GM19035 (cell line): ENCODE results near the gene SNAP29.
"Not testable (repeated sequence)": the region's sequence is repeated elsewhere in the genome, so short reads cannot be mapped to it uniquely, and the experiment has no call there.

Experiments used
- ATAC-seq: cut with Tn5 transposase; IDR thresholded peaks from one replicate; pipeline ENCODE4 v1.9.1; 2021; ENCODE audit not compliant: unreplicated experiment

SNAP29 gene

DNA sequence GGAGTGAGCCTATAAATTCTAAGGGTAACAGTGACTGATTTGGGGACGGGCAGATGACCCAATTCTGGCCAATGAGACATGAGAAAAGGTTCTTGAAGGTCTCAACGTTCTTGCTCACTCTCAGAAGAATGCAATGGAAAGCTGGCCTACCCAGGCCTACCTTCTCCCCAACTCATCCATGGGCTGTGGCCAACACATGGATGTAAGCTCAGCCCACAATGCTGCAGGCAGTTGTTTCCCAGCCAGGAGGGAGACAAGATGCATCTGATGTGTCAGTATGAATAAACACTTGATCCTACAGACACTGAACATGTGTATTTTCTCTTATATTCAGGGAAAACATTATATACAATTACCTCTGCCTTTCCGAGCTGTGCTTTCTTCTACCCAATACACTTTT is 24.6 kb upstream of the SNAP29 start:
- ATAC-seq = no peak

DNA sequence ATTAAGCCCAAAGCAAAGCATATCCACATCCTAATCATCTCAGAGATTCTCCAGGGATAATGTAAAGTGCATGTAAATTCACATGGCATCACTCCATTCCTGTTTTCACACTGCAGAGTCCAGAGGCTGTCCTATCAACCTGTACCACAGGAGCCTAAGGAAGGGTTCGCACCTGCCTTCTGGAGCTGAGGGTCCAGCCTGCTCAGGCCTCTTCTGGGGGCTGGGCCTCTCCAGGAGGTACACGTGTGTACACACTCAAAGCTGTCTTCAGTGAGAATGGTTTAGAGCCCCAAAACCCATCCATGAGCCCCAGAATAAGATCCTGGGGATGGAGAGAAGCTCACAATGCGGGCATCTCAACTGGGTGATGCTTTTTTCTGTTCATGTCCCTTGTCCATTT is 24.1 kb upstream of the SNAP29 start:
- ATAC-seq = no peak

DNA sequence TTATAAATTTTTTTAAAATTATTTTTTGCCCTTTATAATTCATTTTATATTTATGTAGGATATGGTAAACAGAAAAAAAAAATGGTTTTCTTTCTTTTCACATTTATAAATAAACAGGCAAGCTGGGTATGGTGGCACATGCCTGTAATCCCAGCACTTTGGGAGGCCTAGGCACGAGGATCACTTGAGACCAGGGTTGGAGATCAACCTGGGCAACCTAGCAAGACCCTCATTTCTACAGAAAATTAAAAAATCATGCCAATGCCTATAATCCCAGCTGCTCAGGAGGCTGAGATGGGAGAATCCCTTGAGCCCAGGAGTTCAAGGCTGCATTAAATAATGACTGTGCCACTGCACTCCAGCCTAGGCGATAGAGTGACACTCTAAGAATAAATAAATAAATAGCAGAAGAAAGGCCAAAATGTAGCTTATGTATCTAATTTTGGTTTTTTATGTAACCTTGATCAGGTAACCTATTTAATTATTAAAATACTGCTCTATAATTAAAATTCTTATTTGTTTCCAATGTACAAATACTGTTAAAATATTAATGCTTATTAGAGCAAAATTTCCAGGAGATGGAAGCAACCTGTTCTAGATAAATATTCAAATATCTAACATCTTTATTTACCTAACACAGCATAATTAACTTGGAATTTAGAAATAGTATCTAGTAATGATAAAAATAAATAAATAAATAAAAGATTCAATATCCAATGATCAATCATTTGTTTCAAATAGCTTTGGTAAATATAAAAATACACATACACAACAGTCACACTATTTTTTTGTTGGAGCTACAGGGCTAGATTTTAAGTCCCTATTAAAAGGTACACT is 21.6 kb upstream of the SNAP29 start:
- ATAC-seq = no peak

DNA sequence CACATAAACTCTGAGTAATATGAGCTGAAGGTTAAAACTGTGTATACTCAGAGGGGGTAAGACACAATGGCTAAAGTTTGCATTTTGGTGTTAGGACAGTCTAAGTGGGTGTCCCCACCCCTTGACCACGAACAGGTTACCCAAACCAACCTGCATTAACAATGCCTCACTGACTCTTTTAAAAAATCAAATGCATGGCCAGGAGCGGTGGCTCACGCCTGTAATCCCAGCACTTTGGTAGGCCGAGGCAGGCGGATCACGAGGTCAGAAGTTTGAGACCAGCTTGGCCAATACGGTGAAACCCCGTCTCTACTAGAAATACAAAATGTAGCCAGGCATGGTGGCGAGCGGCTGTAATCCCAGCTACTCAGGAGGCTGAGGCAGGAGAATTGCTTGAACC is 19.5 kb upstream of the SNAP29 start:
- ATAC-seq = not testable (repeated sequence)

GRCh38 chr22:20839837-20840645 is 18.8 kb upstream of the SNAP29 start:
- ATAC-seq = no peak

- no peak for ATAC-seq
Observed at GRCh38 chr22:20840646-20841371, 18.0 kb upstream of the SNAP29 start.

- no peak for ATAC-seq
Observed at GRCh38 chr22:20843501-20843900, 15.3 kb upstream of the SNAP29 start.

DNA sequence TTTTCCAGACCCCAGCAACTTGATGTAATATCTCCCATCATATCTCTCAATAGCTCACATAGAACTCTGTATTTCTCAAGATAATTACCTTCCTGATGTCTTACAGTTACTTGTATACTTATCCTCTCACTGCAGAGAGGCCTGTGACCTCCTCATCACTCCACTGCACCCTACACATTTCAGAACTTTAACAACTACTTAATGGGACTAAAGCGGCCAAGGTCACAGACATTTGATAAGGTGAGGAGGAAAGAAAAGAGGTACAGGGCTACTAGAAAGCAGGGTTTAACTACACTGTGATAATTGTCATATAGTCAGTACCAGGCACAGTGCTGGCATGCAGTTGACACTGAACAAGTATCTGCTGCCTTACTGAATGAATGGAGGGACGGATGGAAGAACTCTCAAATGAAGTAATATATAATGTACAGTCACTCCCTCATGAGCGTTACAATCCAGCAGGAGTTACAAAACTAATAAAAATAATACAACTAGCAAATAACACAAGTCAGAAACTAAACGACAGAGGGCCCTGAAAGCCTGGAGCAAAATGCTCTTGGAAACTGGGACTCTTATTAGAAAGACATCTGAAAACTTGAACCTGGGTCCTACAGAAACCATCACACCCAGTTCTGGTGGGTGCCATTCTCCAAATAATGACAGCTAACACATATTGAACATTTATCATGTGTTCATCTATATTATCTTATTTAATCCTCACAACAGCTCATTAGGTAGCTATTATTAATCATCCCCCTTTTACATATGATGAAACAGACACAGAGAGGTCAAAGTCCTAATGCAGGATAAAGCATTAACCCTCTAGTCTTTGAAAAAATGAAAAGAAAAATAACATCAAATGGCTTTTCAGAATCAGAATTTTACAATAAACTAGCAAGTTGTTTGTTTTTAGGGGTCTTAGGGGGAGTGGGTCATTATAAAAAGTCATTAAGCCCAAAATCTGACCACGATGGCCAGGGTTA is 14.5 kb upstream of the SNAP29 start:
- no peak for ATAC-seq

GRCh38 chr22:20847318-20847822 is 11.4 kb upstream of the SNAP29 start:
- no peak for ATAC-seq

DNA sequence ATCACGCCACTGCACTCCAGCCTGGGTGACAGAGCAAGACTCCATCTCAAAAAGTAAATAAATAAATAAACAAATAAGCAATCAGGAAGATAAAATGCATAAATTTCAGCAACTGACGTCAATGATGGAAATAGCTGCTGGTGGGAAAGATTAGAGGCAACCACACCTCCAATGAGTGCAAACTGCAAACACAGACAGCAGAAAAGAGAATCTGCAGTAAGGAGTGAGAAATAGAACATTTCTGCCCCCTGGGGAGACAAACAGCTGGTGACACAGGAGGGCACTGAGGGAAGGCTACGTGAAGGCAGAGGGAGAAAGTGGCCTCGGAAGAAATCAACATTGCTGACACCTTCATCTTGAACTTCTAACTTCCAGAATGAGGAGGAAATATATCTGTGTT is 6.7 kb upstream of the SNAP29 start:
- ATAC-seq = no peak

DNA sequence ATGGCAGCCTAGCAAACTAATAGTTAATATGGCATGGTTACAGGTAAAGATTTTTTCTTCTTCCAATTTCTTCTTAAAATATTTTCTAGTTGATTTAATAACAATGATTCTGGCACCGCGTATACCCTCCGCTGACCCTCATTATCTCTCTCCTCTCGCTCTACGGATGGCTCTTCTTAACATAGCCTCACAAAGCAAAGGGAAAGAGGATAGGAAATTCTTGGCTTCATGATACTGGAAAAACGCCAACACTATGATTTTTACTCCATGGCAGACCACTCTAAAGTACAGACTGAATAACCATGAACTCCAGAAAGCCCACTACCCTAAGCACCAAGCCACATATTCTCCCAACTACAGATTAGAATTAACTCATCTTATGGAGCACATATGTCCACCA is 6.3 kb upstream of the SNAP29 start:
- ATAC-seq = no peak

- no peak for ATAC-seq
Observed at GRCh38 chr22:20853236-20853660, 5.6 kb upstream of the SNAP29 start.

- no peak for ATAC-seq
Observed at GRCh38 chr22:20857247-20857643, 1.6 kb upstream of the SNAP29 start.

GRCh38 chr22:20857838-20858614 is 781 bp upstream of the SNAP29 start:
- ATAC-seq = peak; percentile 42

DNA sequence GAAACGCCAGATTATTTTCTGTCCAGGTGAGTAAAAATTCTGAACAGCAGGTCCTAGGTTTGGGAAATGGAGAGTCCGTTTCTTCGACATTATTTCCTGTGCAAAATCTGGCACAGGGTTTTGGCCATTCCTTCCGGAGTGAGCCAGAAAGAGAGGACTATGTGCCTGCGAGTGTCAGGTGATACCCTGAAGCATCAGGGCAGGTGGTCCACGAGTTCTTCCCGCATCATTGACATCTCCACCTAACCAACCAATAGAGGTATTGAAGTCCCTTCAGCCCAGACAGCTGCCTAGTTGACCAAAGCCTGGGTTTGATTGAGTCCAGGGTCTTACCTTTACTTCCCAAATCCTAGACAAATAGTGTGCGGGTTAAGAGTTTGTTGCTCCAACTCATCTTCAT is 808 bp downstream of the SNAP29 start:
- no peak for ATAC-seq

DNA sequence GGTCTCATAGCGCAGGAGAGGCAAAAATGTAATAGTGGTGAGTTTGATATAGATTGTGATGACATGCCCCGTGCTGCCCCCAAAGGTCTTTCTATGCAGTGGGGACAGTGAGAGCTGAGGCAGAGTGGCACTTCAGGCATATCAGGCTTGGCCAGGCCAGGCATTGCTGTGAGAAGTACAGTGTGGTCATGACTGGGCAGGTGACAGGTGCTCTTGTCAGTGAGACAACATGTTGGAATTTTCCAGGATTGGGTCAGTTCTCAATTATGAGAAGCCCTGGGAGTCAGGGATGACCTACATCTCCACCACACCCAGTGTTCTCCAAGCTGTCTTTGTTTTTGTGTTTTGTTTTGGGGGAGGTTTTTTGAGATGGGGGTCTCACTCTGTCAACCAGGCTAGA is 3.7 kb downstream of the SNAP29 start:
- no peak for ATAC-seq

DNA sequence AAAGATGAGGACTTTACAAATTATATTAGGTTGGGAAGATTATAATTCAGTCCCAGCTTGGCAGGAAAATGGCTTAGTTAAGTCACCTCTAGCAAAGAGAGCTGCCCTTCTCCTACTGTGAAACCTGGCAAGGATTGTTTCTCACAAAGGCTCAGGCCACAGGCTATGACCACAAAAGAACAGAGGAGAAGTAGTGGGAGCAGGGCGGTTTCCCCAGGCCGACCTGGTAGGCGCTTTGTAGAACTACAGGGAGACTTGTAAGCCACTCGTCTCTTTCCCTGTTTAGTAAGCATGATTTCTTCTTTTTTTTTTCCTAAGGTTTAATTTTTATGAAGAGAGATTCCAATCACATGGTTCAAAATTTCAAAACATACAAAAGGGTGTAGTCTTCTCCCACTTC is 4.6 kb downstream of the SNAP29 start:
- no peak for ATAC-seq

GRCh38 chr22:20864186-20864908 is 5.5 kb downstream of the SNAP29 start:
- ATAC-seq = no peak

GRCh38 chr22:20865331-20865730 is 6.5 kb downstream of the SNAP29 start:
- no peak for ATAC-seq
